GM19240 (cell line): Measurements from ENCODE around the gene VAT1L.

Source experiments
- DNase-seq: peaks from one replicate; pipeline ENCODE4 v3.0.0; 2011; ENCODE audit warnings: low spot score; ENCODE audit not compliant: insufficient read length

The VAT1L gene

GRCh38 chr16:77951788-77952187 is 163.4 kb downstream of the VAT1L start:
- DNase-seq, result no peak

- no peak for DNase-seq
Measured at GRCh38 chr16:77955127-77955526, 166.8 kb downstream of the VAT1L start.

GRCh38 chr16:77956231-77956630 is 167.9 kb downstream of the VAT1L start:
- DNase-seq, result no peak

GRCh38 chr16:77960766-77961165 is 172.4 kb downstream of the VAT1L start:
- no peak for DNase-seq

- no peak for DNase-seq
Measured at GRCh38 chr16:77961814-77962213, 173.4 kb downstream of the VAT1L start.

GRCh38 chr16:77962689-77963088 is 174.3 kb downstream of the VAT1L start:
- no peak for DNase-seq

GRCh38 chr16:77963185-77964044 is 175.1 kb downstream of the VAT1L start:
- DNase-seq, result no peak

- DNase-seq, result no peak
Measured at GRCh38 chr16:77965346-77965745, 177.0 kb downstream of the VAT1L start.

- no peak for DNase-seq
Measured at GRCh38 chr16:77967054-77967904, 178.9 kb downstream of the VAT1L start.

- no peak for DNase-seq
Measured at GRCh38 chr16:77969861-77970260, 181.5 kb downstream of the VAT1L start.

- DNase-seq, result no peak
Measured at GRCh38 chr16:77970371-77970770, 182.0 kb downstream of the VAT1L start.

- DNase-seq, result peak; percentile 48
Measured at GRCh38 chr16:77971306-77972061, 183.1 kb downstream of the VAT1L start.

- DNase-seq, result no peak
Measured at GRCh38 chr16:77972062-77972392, 183.7 kb downstream of the VAT1L start.

- DNase-seq, result no peak
Measured at GRCh38 chr16:77974883-77975282, 186.5 kb downstream of the VAT1L start.

GRCh38 chr16:77975942-77976341 is 187.6 kb downstream of the VAT1L start:
- DNase-seq, result no peak

- DNase-seq, result no peak
Measured at GRCh38 chr16:77977339-77977738, 189.0 kb downstream of the VAT1L start.

GRCh38 chr16:77985111-77985510 is 196.7 kb downstream of the VAT1L start:
- no peak for DNase-seq

- no peak for DNase-seq
Measured at GRCh38 chr16:77986011-77986740, 197.8 kb downstream of the VAT1L start.

- DNase-seq, result no peak
Measured at GRCh38 chr16:77987810-77988209, 199.4 kb downstream of the VAT1L start.

- DNase-seq, result no peak
Measured at GRCh38 chr16:77989846-77990245, 201.5 kb downstream of the VAT1L start.

- no peak for DNase-seq
Measured at GRCh38 chr16:77991701-77992100, 203.3 kb downstream of the VAT1L start.
